WERI-Rb-1 (cell line): Measurements from ENCODE around the gene PLAU.
"Not testable (repeated sequence)": the region's sequence is repeated elsewhere in the genome, so short reads cannot be mapped to it uniquely, and the experiment has no call there.

Experiments
- DNase-seq: peaks from one replicate; pipeline ENCODE4 v3.0.0-alpha.2; 2020
- H3K27ac ChIP-seq: fragments of 250-450 bp; sonication (Bioruptor Pico); 2 replicates; pipeline ENCODE4 v1.5.1; 2020; ENCODE audit warnings: mild to moderate bottlenecking, moderate library complexity
- H3K27me3 ChIP-seq: fragments of 250-450 bp; sonication (Bioruptor Pico); 2 replicates; pipeline ENCODE4 v1.5.1; 2021; ENCODE audit warnings: mild to moderate bottlenecking, low read depth, moderate library complexity; ENCODE audit not compliant: insufficient read depth, severe bottlenecking
- H3K36me3 ChIP-seq: fragments of 250-450 bp; sonication (Bioruptor Pico); 2 replicates; pipeline ENCODE4 v1.5.1; 2020; ENCODE audit warnings: mild to moderate bottlenecking, moderate library complexity
- H3K4me3 ChIP-seq: 2 replicates; pipeline ENCODE4 v1.5.1; 2011; ENCODE audit warnings: low read depth, mild to moderate bottlenecking, control low read depth, low read length
- H3K9me3 ChIP-seq: fragments of 250-450 bp; sonication (Bioruptor Pico); 2 replicates; pipeline ENCODE4 v1.5.1; 2021; ENCODE audit warnings: mild to moderate bottlenecking, moderate library complexity; ENCODE audit not compliant: severe bottlenecking
- CTCF ChIP-seq: IDR thresholded peaks from 2 replicates; pipeline ENCODE4 v1.5.1; 2011; ENCODE audit warnings: low read depth, mild to moderate bottlenecking, control low read depth, inconsistent platforms, low read length

PLAU gene

GRCh38 chr10:73926152-73926764 lies 15.3 kb downstream of the PLAU start:
- Histone ChIP-seq H3K27me3 (no peaks in the 10 kb centered on the region), H3K4me3 (no peak overlapping the region), H3K27ac (no peak overlapping the region), H3K9me3 (no peaks in the 10 kb centered on the region), H3K36me3 (no peaks in the 10 kb centered on the region)
- no peak for DNase-seq
- no peak for TF ChIP-seq CTCF

DNA sequence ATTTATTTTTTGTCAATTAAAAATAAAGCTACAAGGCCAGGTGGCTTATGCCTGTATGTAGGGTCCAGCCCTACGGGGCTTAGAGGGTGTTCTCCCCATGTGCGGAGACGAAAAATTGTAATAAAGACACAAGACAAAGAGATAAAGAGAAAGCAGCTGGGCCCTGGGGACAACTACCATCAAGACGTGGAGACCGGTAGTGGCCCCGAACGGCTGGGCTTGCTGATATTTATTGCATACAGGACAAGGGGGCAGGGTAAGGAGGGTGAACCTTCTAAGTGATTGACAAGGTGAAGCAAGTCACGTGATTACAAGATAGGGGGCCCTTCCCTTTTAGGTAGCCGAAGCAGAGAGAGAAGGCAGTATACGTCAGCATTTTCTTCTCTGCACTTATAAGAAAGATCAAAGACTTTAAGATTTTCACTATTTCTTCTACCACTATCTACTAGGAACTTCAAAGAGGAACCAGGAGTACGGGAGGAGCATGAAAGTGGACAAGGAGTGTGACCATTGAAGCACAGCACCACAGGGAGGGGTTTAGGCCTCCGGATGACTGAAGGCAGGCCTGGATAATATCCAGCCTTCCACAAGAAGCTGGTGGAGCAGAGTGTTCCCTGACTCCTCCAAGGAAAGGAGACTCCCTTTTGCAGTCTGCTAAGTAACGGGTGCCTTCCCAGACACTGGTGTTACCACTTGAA lies 19.8 kb downstream of the PLAU start:
- not testable (repeated sequence) for H3K36me3 ChIP-seq, H3K9me3 ChIP-seq, DNase-seq

GRCh38 chr10:73931767-73932619 lies 21.1 kb downstream of the PLAU start:
- TF ChIP-seq CTCF: no peak
- H3K27me3 ChIP-seq: no peaks in the 10 kb centered on the region
- H3K9me3 ChIP-seq: no peaks in the 10 kb centered on the region
- no peak for DNase-seq
- H3K4me3 ChIP-seq: no peak overlapping the region
- no peak overlapping the region for H3K27ac ChIP-seq
- no peaks in the 10 kb centered on the region for H3K36me3 ChIP-seq

More for the DNA sequence above, 19.8 kb downstream of the PLAU start:
- not testable (repeated sequence) for H3K4me3 ChIP-seq, H3K27me3 ChIP-seq, H3K27ac ChIP-seq

- no peak overlapping the region for H3K4me3 ChIP-seq
- no peak for TF ChIP-seq CTCF
Measured at GRCh38 chr10:73932620-73933112, 21.7 kb downstream of the PLAU start.

GRCh38 chr10:73934074-73934473 lies 23.1 kb downstream of the PLAU start:
- Histone ChIP-seq H3K27me3 (no peaks in the 10 kb centered on the region), H3K36me3 (no peaks in the 10 kb centered on the region), H3K9me3 (no peaks in the 10 kb centered on the region), H3K4me3 (no peak overlapping the region), H3K27ac (no peak overlapping the region)
- no peak for TF ChIP-seq CTCF
- no peak for DNase-seq

More at GRCh38 chr10:73932620-73933112, 21.7 kb downstream of the PLAU start:
- Histone ChIP-seq H3K27ac (no peak overlapping the region), H3K9me3 (no peaks in the 10 kb centered on the region), H3K27me3 (no peaks in the 10 kb centered on the region), H3K36me3 (no peaks in the 10 kb centered on the region)
- DNase-seq: no peak

- Histone ChIP-seq H3K36me3 (no peaks in the 10 kb centered on the region), H3K9me3 (no peaks in the 10 kb centered on the region), H3K27ac (no peak overlapping the region), H3K27me3 (no peaks in the 10 kb centered on the region), H3K4me3 (no peak overlapping the region)
- TF ChIP-seq CTCF: no peak
- DNase-seq: no peak
Measured at GRCh38 chr10:73935895-73936294, 25.0 kb downstream of the PLAU start.
